Activated CD8-positive, alpha-beta memory T cell treated with anti-CD3 and anti-CD28 coated beads, Interleukin-2, amount 50 U/mL, for 48 hours (primary cell): ENCODE results near the gene COA7.

Experiments
- DNase-seq: peaks from one replicate; pipeline ENCODE4 v3.0.0-alpha.2; 2020

COA7 gene

GRCh38 chr1:52667984-52668383 lies 30.2 kb downstream of the COA7 start:
- no peak for DNase-seq

- no peak for DNase-seq
Observed at GRCh38 chr1:52667290-52667689, 30.9 kb downstream of the COA7 start.

- no peak for DNase-seq
Observed at GRCh38 chr1:52665006-52665941, 32.9 kb downstream of the COA7 start.

DNA sequence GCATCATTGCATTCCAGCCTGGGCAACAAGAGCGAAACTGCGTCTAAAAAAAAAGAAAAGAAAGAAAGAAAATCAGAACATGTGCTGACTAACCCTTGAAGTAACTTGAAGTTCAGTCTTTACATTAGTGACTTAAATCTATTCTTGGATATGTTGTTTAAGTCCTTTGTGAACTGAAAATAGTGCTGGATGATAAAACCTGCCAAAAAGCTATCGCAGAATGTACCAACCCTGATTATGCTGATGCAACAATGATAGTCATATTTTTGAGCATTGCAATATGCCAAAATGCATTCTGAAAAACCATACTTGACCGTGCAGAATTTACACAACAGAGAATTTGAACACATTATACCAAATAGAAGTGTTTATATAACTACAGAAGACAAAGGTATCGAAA lies 34.4 kb downstream of the COA7 start:
- no peak for DNase-seq

- no peak for DNase-seq
Observed at GRCh38 chr1:52662645-52663313, 35.4 kb downstream of the COA7 start.

DNA sequence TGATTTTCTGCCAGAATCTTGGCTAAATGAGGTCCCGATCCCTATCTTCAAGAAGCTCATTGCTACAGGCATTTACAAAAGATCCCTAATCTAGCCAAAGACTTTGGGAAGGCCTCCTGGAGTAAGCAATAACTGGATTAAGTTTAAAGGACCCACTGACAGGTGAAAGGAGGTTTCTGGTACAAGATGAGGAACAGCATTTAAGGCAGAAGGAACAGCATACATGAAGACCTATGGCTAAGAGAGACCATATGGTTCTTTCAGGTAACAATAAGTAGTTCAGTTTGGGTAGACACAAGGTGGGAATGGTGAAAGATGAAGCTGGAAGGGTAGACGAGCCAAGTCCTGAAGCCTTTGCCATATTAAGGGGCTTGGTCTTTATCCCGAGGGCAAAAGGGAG lies 37.3 kb downstream of the COA7 start:
- no peak for DNase-seq

DNA sequence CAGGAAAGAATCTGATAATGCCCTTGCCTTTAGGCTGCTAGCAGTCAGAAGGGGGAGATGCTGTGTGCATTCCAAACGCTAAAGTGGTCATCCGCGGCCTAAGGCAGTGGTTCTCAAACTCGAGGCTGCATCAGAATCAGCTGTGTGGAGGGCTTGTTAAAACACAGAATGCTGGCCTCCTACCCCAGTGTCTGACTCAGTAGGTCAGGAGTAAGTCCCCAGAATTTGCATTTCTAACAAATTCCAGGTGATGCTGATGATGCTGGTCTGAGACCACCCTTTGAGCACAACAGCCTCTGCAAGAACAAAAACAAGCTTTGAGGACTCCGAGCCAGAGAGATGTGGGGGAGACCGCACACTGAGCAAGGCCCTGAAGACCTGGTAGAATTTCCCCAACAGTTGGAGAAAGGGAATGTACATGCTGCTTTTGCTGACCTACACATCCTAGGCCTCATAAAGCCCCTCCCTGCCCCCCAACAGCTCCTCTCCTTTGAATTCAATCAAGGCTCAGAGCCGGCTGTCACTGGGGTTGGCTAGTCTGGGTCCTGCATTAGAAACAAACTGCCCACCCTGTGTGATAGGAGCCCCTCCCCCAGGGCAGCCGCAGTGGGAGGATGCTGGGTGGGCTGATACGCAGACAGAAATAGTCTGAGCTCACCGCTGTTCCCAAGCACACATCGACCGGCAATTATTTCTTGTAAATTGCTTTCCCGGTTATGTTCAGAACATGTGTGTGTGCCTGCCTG lies 38.1 kb downstream of the COA7 start:
- DNase-seq, result no peak

- peak; percentile 66 for DNase-seq
Observed at GRCh38 chr1:52659356-52659755, 38.8 kb downstream of the COA7 start.

DNA sequence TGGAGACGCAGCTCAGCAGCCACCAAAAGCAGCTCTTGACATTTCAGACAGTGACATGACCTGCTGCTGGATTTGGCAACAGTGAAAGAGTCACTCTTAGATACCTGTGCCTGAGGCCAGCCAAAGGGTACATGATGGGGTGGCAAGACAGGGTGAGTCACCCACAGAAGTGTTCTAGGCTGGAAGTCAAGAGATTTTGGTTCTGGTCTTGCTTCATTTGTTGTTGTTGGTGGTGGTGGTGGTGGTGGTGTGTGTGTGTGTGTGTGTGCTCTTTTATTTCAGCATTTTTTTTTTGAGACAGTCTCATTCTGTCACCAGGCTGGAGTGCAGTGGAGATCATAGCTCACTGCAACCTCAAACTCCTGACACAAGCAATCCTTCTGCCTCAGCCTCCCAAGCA lies 39.4 kb downstream of the COA7 start:
- no peak for DNase-seq

DNA sequence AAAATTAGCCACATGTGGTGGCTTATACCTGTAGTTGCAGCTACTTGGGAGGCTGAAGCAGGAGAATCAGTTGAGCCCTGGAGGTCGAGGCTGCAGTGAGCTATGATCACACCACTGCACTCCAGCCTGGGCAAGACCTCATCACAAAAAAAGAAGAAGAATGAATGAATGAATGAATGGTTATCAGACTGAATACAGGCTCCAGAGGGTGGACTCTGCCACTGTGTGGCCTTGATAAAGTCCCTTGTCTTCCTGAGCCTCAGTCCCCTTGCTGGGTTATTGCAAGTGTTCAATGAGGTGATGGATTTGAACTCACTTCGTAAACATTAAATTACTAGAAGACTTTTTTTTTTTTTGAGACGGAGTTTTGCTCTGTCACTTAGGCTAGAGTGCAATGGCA lies 40.4 kb downstream of the COA7 start:
- no peak for DNase-seq

GRCh38 chr1:52654063-52654462 lies 44.1 kb downstream of the COA7 start:
- no peak for DNase-seq

DNA sequence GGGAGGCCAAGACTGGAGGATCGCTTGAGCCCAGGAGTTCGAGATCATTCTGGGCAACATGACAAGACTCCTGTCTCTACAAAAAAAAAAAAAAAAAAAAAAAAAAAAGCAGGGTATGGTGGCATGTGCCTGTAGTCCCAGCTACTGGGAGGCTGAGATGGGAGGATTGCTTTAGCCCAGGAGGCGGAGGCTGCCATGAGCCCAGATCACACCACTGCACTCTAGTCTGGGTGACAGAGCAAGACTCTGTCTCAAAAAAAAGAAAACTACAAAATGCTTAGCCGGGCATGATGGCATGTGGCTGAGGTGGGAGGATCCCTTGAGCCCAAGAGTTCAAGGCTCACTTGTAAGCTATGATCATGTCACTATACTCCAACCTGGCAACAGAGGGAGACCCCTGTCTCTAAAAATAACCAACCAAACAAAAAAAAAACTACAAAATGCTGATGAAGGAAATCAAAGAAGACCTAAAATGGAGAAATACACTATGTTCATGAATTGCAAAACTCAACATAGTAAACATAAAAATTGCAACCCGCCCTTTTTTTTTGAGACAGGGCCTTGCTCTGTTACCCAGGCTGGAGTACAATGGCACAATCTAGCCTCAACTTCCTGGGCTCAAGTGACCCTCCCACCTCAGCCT lies 44.8 kb downstream of the COA7 start:
- DNase-seq, result no peak

- no peak for DNase-seq
Observed at GRCh38 chr1:52651904-52652303, 46.2 kb downstream of the COA7 start.

GRCh38 chr1:52645261-52645660 lies 52.9 kb downstream of the COA7 start:
- peak; percentile 3 for DNase-seq

GRCh38 chr1:52641307-52641706 lies 56.8 kb downstream of the COA7 start:
- DNase-seq, result peak; percentile 44

GRCh38 chr1:52640697-52641096 lies 57.5 kb downstream of the COA7 start:
- DNase-seq, result peak; percentile 38

DNA sequence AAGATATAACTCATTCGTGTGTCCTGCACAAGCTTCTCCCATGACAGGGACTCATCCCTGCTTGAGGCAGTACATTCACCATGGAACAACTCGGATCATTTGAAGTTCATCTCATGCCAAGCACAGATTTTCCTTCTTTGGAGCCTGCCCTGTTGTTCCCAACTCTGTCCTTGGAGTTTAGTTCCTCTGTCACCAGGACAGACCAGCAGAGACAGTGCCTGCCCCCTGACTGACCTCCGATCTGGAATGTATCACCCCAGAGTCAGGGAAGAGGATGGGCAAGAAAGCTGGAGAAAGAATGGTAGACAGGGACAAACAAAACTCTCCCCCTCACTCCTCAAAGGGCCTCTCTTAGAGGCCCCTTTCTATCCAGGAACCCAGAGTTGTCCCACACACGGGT lies 60.2 kb downstream of the COA7 start:
- DNase-seq, result peak; percentile 46

DNA sequence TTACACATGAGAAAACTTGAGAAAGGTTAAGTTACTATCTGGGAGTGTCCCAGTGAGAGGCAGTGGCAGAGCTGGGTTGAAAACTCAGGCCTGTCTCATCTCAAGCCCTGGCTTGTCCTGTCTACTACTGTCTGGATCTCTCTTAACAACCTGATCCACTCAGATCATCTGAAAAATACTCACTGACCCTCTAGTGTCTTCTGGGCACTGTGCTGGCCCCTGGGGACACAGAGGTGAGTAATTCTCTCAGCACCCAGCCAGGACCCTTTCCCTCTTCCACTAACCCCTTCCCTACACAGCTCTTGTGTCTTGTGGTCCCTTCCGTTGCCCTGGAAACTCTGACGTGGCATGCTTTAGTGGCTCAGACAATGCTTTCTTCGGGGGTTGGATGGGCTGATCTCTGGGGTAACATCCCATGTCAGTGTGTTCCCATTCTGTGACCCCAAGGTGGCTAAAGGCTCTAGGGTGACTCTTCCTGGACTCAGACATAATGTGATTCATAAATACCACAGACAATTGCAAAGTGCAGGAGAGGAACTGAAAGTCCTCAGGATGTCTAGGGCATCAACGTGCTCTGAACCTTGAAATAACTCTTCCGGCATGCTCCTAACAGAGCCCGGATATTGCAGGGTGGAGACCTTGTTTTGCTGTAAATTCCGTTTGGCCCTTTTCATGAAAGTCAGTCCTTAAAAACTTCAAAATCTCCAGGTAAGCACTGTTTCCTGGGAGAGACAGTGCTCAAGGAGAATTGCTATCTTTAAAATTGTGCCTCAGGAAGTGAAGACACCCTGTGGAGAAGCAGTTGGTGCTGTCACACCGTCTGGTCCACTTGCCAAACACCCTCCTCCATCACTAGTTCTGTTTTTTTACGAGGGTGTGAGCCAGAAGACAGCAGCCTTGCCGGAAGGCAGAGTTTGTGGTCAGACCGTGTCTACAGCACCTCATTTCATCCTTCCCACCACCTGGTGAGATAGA lies 61.1 kb downstream of the COA7 start:
- peak; percentile 81 for DNase-seq

DNA sequence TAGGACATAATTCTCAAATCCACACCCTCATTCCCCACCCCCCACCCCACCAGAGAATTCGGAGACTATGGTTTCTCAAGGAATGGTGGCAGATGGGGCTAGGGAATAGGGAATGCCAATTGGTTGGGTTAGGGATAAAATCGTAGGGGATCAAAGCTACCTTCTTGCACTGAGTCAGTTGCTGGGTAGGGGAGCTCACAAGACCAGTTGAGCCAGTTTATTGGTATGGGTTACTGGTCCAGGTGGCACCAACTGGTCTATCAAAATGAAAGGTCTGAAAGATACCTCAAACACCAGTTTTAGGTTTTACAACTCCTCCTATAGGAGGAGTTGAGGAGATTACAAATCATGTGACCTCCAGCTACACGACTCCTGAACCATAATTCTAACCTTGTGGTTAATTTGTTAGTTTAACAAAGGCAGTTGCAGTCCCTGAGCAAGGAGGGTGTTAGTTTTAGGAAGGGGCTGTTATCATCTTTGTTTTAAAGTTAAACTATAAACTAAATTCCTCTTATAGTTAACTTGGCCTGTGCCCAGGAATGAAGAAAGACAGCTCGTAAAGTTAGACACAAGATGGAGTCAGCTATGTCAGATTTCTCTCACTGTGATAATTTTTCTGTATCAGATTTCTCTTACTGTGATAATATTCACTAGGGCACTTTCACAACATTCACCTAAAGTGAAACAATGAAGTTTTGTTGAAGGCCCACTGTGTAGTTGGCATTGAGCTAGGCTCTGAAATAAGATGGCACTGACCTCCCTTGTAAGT lies 62.6 kb downstream of the COA7 start:
- DNase-seq, result peak; percentile 48
